Large intestine (tissue), 3 donors: ENCODE results near the gene KCND2. TPM values are rescaled to one million over a fixed set of nuclear protein-coding genes. Genes with fewer than 3 reads are reported as not detected.

Experiments used
- DNase-seq, 2 donors: peaks; one replicate each; pipeline versions ENCODE4 v3.0.0 to v3.0.0-alpha.2; 2013
- H3K27ac ChIP-seq: one replicate; pipeline ENCODE4 v1.5.1; 2013; ENCODE audit warnings: low read length
- H3K27me3 ChIP-seq: 2 replicates; pipeline ENCODE4 v1.6.1; 2013; ENCODE audit warnings: low read length; ENCODE audit not compliant: control insufficient read depth, insufficient read depth
- H3K36me3 ChIP-seq: 2 replicates; pipeline ENCODE4 v1.6.1; 2013; ENCODE audit warnings: low read length; ENCODE audit not compliant: control insufficient read depth, insufficient read depth
- H3K4me1 ChIP-seq: one replicate; pipeline ENCODE4 v1.6.1; 2013; ENCODE audit warnings: low read length; ENCODE audit not compliant: control insufficient read depth, insufficient read depth
- H3K4me3 ChIP-seq: one replicate; pipeline ENCODE4 v1.5.1; 2013; ENCODE audit warnings: low read length
- H3K9me3 ChIP-seq: one replicate; pipeline ENCODE4 v1.6.1; 2013; ENCODE audit warnings: mild to moderate bottlenecking, low read depth, low read length, moderate library complexity; ENCODE audit not compliant: control insufficient read depth
- WGBS: methylation state at CpG from one replicate; pipeline ENCODE4 v1.1.5; 2013; ENCODE audit warnings: low lambda C conversion rate; ENCODE audit not compliant: insufficient coverage; 5-methylcytosine and 5-hydroxymethylcytosine counted together
- polyA plus RNA-seq: library from polyadenylated mRNA; unstranded; fragments of 120-200 nt; gene quantifications from one replicate; pipeline ENCODE4 v1.2.1, GENCODE V29; 2013

KCND2 gene
- polyA plus RNA-seq, 1 donor = 2.5 TPM

GRCh38 chr7:120609136-120609753 lies 336.3 kb downstream of the KCND2 start:
- no peak for DNase-seq
- 78% methylated on average over 1 of the region's 7 CpGs for WGBS
- no peak overlapping the region for H3K4me3 ChIP-seq

GRCh38 chr7:120611975-120612374 lies 339.0 kb downstream of the KCND2 start:
- Histone ChIP-seq H3K9me3 (no peaks in the 10 kb centered on the region), H3K36me3 (no peaks in the 10 kb centered on the region), H3K27me3 (no peaks in the 10 kb centered on the region), H3K4me1 (no peaks in the 10 kb centered on the region), H3K4me3 (no peak overlapping the region), H3K27ac (no peak overlapping the region)
- DNase-seq = no peak
- WGBS = 100% methylated on average over 1 of the region's 1 CpG

More at GRCh38 chr7:120609136-120609753, 336.3 kb downstream of the KCND2 start:
- Histone ChIP-seq H3K27ac (no peak overlapping the region), H3K9me3 (no peaks in the 10 kb centered on the region), H3K27me3 (no peaks in the 10 kb centered on the region), H3K36me3 (no peaks in the 10 kb centered on the region), H3K4me1 (no peaks in the 10 kb centered on the region)

DNA sequence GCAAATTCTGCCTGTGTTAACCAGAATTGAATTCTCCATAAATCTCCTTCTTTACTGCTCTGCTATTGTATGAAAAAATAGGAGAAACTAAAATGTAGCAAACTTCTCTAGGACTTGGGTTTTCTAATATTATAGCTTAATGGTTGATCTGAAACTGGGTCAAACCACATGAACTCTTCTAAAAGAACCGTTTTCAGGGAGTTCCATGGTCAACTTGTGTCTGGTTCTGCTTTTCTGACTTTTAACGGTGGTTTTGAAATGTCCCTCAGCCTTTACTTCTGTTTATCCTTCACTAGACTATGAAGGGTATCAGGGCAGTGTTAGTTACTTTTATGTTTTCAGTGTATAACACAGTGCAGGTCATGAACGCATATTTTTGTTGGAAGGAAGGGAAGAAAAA lies 342.7 kb downstream of the KCND2 start:
- Histone ChIP-seq H3K4me3 (no peak overlapping the region), H3K9me3 (no peaks in the 10 kb centered on the region), H3K4me1 (no peaks in the 10 kb centered on the region), H3K27ac (no peak overlapping the region), H3K27me3 (no peaks in the 10 kb centered on the region), H3K36me3 (no peaks in the 10 kb centered on the region)
- DNase-seq = no peak
- WGBS = 78% methylated on average over 1 of the region's 3 CpGs

DNA sequence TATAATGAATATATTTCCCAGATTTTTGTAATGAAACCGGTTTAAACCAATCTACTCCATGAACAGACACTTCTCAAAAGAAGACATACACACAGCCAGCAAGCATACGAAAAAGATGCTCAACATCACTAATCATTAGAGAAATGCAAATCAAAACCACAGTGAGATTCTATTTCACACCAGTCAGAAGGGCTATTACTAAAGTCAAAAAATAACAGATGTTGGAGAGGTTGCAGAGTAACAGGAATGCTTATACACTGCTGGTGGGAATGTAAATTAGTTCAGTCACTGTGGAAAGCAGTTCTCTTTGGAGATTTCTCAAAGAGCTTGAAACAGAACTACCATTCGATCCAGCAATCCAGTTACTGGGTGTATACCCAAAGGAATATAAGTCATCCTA lies 344.3 kb downstream of the KCND2 start:
- H3K9me3 ChIP-seq = no peaks in the 10 kb centered on the region
- H3K4me1 ChIP-seq = no peaks in the 10 kb centered on the region
- WGBS = no CpG with 5 or more reads among the region's 3 CpGs
- no peak for DNase-seq
- H3K27me3 ChIP-seq = no peaks in the 10 kb centered on the region
- H3K27ac ChIP-seq = no peak overlapping the region
- H3K4me3 ChIP-seq = no peak overlapping the region
- H3K36me3 ChIP-seq = no peaks in the 10 kb centered on the region

GRCh38 chr7:120628251-120628650 lies 355.3 kb downstream of the KCND2 start:
- H3K27me3 ChIP-seq = no peaks in the 10 kb centered on the region
- DNase-seq = no peak
- no peak overlapping the region for H3K4me3 ChIP-seq
- H3K36me3 ChIP-seq = no peaks in the 10 kb centered on the region
- no peaks in the 10 kb centered on the region for H3K4me1 ChIP-seq
- 100% methylated on average over 1 of the region's 1 CpG for WGBS
- no peak overlapping the region for H3K27ac ChIP-seq
- H3K9me3 ChIP-seq = no peaks in the 10 kb centered on the region

GRCh38 chr7:120639884-120640283 lies 366.9 kb downstream of the KCND2 start:
- Histone ChIP-seq H3K4me1 (no peaks in the 10 kb centered on the region), H3K36me3 (no peaks in the 10 kb centered on the region), H3K4me3 (no peak overlapping the region), H3K27ac (no peak overlapping the region), H3K9me3 (no peaks in the 10 kb centered on the region), H3K27me3 (no peaks in the 10 kb centered on the region)
- no peak for DNase-seq

- H3K27me3 ChIP-seq = no peaks in the 10 kb centered on the region
- no peak for DNase-seq
- no CpG with 5 or more reads among the region's 1 CpG for WGBS
- H3K4me1 ChIP-seq = no peaks in the 10 kb centered on the region
- no peak overlapping the region for H3K4me3 ChIP-seq
- no peak overlapping the region for H3K27ac ChIP-seq
- no peaks in the 10 kb centered on the region for H3K9me3 ChIP-seq
- H3K36me3 ChIP-seq = no peaks in the 10 kb centered on the region
Observed at GRCh38 chr7:120645966-120646365, 373.0 kb downstream of the KCND2 start.

GRCh38 chr7:120654241-120654640 lies 381.3 kb downstream of the KCND2 start:
- Histone ChIP-seq H3K36me3 (no peaks in the 10 kb centered on the region), H3K27me3 (no peaks in the 10 kb centered on the region), H3K9me3 (peaks cover 3% of the 10 kb centered on the region), H3K4me3 (no peak overlapping the region), H3K4me1 (no peaks in the 10 kb centered on the region), H3K27ac (no peak overlapping the region)
- no peak for DNase-seq

- no peak for DNase-seq
- Histone ChIP-seq H3K27ac (no peak overlapping the region), H3K4me3 (no peak overlapping the region), H3K36me3 (no peaks in the 10 kb centered on the region), H3K4me1 (no peaks in the 10 kb centered on the region), H3K9me3 (no peaks in the 10 kb centered on the region), H3K27me3 (no peaks in the 10 kb centered on the region)
- WGBS = no CpG with 5 or more reads among the region's 2 CpGs
Observed at GRCh38 chr7:120658516-120658915, 385.5 kb downstream of the KCND2 start.

DNA sequence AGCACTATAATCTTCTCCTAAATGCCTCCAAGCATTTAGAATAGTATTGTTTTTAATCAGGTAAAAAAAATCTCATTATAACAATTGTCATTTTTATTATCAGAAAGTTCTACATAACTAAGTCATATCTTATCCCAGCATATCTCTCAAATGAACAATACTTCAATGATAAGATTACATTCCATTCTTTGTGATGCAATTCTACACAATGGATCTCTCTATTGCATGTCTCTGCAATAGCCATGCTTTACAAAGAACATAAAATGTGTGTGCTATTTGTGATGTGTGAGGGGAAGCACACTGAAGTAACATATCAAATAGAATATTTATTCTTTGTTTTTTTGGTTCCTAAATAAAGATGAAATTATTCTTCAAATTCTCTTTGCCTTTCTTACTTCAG lies 389.3 kb downstream of the KCND2 start:
- no peak for DNase-seq
- H3K4me3 ChIP-seq = no peak overlapping the region
- H3K27ac ChIP-seq = no peak overlapping the region
- H3K36me3 ChIP-seq = no peaks in the 10 kb centered on the region
- no peaks in the 10 kb centered on the region for H3K9me3 ChIP-seq
- H3K4me1 ChIP-seq = no peaks in the 10 kb centered on the region
- no peaks in the 10 kb centered on the region for H3K27me3 ChIP-seq

DNA sequence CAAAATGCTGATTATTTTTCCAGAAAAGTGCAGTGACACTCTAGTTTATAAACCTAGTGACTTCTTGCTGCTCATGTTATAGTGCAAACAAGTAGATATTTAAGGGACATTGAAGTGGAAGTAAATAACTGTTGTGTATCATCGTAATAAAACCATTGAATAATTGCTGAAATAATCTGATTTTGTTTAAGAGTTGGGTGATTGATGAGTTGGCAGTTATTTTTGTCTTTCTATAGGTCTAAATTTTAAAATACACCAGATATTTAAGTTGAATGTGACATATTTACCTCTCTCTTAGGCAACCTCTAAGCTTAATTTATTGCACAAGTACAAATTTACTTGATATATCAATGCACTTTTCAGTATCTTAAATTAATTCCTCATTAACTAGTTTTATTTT lies 392.1 kb downstream of the KCND2 start:
- DNase-seq = no peak
- H3K36me3 ChIP-seq = no peaks in the 10 kb centered on the region
- no peaks in the 10 kb centered on the region for H3K4me1 ChIP-seq
- H3K9me3 ChIP-seq = no peaks in the 10 kb centered on the region
- H3K4me3 ChIP-seq = no peak overlapping the region
- 83% methylated on average over 1 of the region's 1 CpG for WGBS
- no peak overlapping the region for H3K27ac ChIP-seq
- no peaks in the 10 kb centered on the region for H3K27me3 ChIP-seq
